Panc1 (cell line): ENCODE results near the gene RFXAP. TPM values are rescaled to one million over a fixed set of nuclear protein-coding genes. Genes with fewer than 3 reads are reported as not detected.

Source experiments
- ATAC-seq: fragments of 200-7000 bp; cut with Tn5 transposase; 2 replicates; pipeline ENCODE4 v1.9.1; 2020; ENCODE audit warnings: mild to moderate bottlenecking, moderate library complexity
- BruUV-seq: library from RNA; stranded (reverse); fragments of 400-500 nt; replicated peaks from 2 replicates; lab custom pipeline; 2021; lab: Mats Ljungman, UMichigan
- CTCF ChIA-PET: fragments of 300-600 bp; sonication (Branson Sonifier 250); formaldehyde crosslinking; loops from one replicate; lab custom pipeline; 2022; ENCODE audit warnings: antibody characterized with exemption; lab: Charles Lee
- POLR2A ChIA-PET: fragments of 300-600 bp; sonication (Branson Sonifier 250); formaldehyde crosslinking; loops from one replicate; lab custom pipeline; 2022; ENCODE audit warnings: antibody characterized with exemption; lab: Charles Lee
- DNase-seq: peaks from one replicate; pipeline ENCODE4 v3.0.0-alpha.2; 2010; ENCODE audit warnings: low read depth, low spot score
- H3K27ac ChIP-seq: 2 replicates; pipeline ENCODE4 v1.5.1; 2011; ENCODE audit warnings: mild to moderate bottlenecking, low read length, inconsistent platforms
- H3K27me3 ChIP-seq: fragments of 200-500 bp; sonication (Bioruptor generic); 2 replicates; pipeline ENCODE4 v1.6.0; 2014; ENCODE audit warnings: low read length, inconsistent platforms; ENCODE audit not compliant: control insufficient read depth, insufficient read depth
- H3K36me3 ChIP-seq: fragments of 200-500 bp; sonication (Bioruptor generic); 2 replicates; pipeline ENCODE4 v1.5.1; 2014; ENCODE audit warnings: inconsistent platforms, mild to moderate bottlenecking, low read length, moderate library complexity; ENCODE audit not compliant: control insufficient read depth, insufficient read depth
- H3K4me1 ChIP-seq: 2 replicates; pipeline ENCODE4 v1.5.1; 2011; ENCODE audit warnings: inconsistent platforms, mild to moderate bottlenecking, low read length, moderate library complexity; ENCODE audit not compliant: control insufficient read depth, insufficient read depth
- H3K4me3 ChIP-seq, 2 experiments: 2 replicates each; pipeline ENCODE4 v1.5.1; 2011 to 2012; ENCODE audit warnings: low read depth in 2 of 2, low read length in 2 of 2, mild to moderate bottlenecking in 2 of 2, inconsistent platforms in 1 of 2, moderate library complexity in 1 of 2
- H3K9me3 ChIP-seq: fragments of 200-500 bp; sonication (Bioruptor generic); 2 replicates; pipeline ENCODE4 v1.5.1; 2014; ENCODE audit warnings: low read depth, mild to moderate bottlenecking, inconsistent platforms, low read length, moderate library complexity; ENCODE audit not compliant: control insufficient read depth, insufficient read depth
- CTCF ChIP-seq: fragments of 450-650 bp; IDR thresholded peaks from 2 replicates; pipeline ENCODE4 v1.5.1; 2017; ENCODE audit warnings: mild to moderate bottlenecking
- POLR2AphosphoS5 ChIP-seq: IDR thresholded peaks from 2 replicates; pipeline ENCODE4 v1.6.1; 2012; ENCODE audit warnings: mild to moderate bottlenecking, low read depth, low read length, moderate library complexity
- REST ChIP-seq, 2 experiments: IDR thresholded peaks; 2 replicates each; pipeline ENCODE4 v1.6.1; 2011 to 2012; ENCODE audit warnings: low read depth in 2 of 2, control low read depth in 1 of 2, low read length in 1 of 2, mild to moderate bottlenecking in 1 of 2, moderate library complexity in 1 of 2; ENCODE audit not compliant: insufficient read depth in 1 of 2
- SIN3A ChIP-seq: IDR thresholded peaks from 2 replicates; pipeline ENCODE4 v1.6.1; 2012; ENCODE audit warnings: low read depth, mild to moderate bottlenecking, low read length, moderate library complexity, borderline replicate concordance; ENCODE audit not compliant: insufficient read depth
- TCF7L2 ChIP-seq: IDR thresholded peaks from 2 replicates; pipeline ENCODE4 v1.6.1; 2011; ENCODE audit warnings: mild to moderate bottlenecking, low read depth, low read length, inconsistent platforms
- in situ Hi-C: cut with HindIII; loops from 2 replicates; pipeline ENCODE4 v1.10.0; 2016; ENCODE audit warnings: low sequenced_read_pairs, low pct_unique_long_range_greater_than_20kb
- intact Hi-C: fragments of 100-400 bp; cut with micrococcal nuclease; formaldehyde crosslinking; loops from one replicate; pipeline ENCODE4 v1.10.0; 2022; ENCODE audit not compliant: unreplicated experiment
- total RNA-seq: library from RNA; stranded (reverse); gene quantifications from one replicate; pipeline ENCODE4 v1.2.1, GENCODE V29; 2021; ENCODE audit not compliant: unreplicated experiment

The RFXAP gene
- total RNA-seq, 1 experiment from 2014 or later = 2.9 TPM

GRCh38 chr13:36865265-36865664, 46.2 kb downstream of the RFXAP start:
- CTCF ChIA-PET = no interaction called here
- DNase-seq (no peak), ATAC-seq (no peak)
- POLR2A ChIA-PET = no interaction called here
- no TSS peak for BruUV-seq
- H3K27ac ChIP-seq = no peak overlapping the region
- no peaks in the 10 kb centered on the region for H3K27me3 ChIP-seq
- no peaks in the 10 kb centered on the region for H3K9me3 ChIP-seq
- TF ChIP-seq REST (IDR thresholded peaks at IDR 0.05; ENCODE audit: insufficient read depth in 1 of 2, low read depth in 2 of 2, low read length in 1 of 2) (no peak), TCF7L2 (no peak), POLR2AphosphoS5 (no peak), CTCF (no peak), SIN3A (no peak)
- in situ Hi-C loops = no loop called here
- H3K36me3 ChIP-seq = no peaks in the 10 kb centered on the region
- H3K4me1 ChIP-seq = no peaks in the 10 kb centered on the region
- intact Hi-C loops = no loop called here
- H3K4me3 ChIP-seq = no peak overlapping the region

- no peak overlapping the region for H3K27ac ChIP-seq
- no peaks in the 10 kb centered on the region for H3K27me3 ChIP-seq
- BruUV-seq = no TSS peak
- in situ Hi-C loops (no loop called here), intact Hi-C loops (no loop called here)
- DNase-seq (no peak), ATAC-seq (no peak)
- no peaks in the 10 kb centered on the region for H3K4me1 ChIP-seq
- H3K9me3 ChIP-seq = no peaks in the 10 kb centered on the region
- CTCF ChIA-PET = no interaction called here
- H3K4me3 ChIP-seq = no peak overlapping the region
- POLR2A ChIA-PET = no interaction called here
- TF ChIP-seq SIN3A (no peak), REST (IDR thresholded peaks at IDR 0.05; ENCODE audit: insufficient read depth in 1 of 2, low read depth in 2 of 2, low read length in 1 of 2) (no peak), POLR2AphosphoS5 (no peak), TCF7L2 (no peak), CTCF (no peak)
- no peaks in the 10 kb centered on the region for H3K36me3 ChIP-seq
Measured at GRCh38 chr13:36866232-36866631, 47.2 kb downstream of the RFXAP start.
